Astrocyte (in vitro differentiated cells and primary cell): Measurements from ENCODE around the gene RXFP1.

ENCODE experiments used
- EZH2 ChIP-seq: IDR thresholded peaks from 2 replicates; pipeline ENCODE4 v1.6.1; 2012; ENCODE audit warnings: mild to moderate bottlenecking, low read length, inconsistent platforms; ENCODE audit not compliant: insufficient read depth
- TF ChIP-seq, protein P1 (sequence below): IDR thresholded peaks from 2 replicates; pipeline ENCODE4 v1.5.1; 2011; ENCODE audit warnings: low read depth, mild to moderate bottlenecking, inconsistent platforms, low read length, moderate library complexity; ENCODE audit not compliant: insufficient read depth

GRCh38 chr4:158534727-158535126 is 13.0 kb downstream of the RXFP1 start:
- TF ChIP-seq, protein P1, sequence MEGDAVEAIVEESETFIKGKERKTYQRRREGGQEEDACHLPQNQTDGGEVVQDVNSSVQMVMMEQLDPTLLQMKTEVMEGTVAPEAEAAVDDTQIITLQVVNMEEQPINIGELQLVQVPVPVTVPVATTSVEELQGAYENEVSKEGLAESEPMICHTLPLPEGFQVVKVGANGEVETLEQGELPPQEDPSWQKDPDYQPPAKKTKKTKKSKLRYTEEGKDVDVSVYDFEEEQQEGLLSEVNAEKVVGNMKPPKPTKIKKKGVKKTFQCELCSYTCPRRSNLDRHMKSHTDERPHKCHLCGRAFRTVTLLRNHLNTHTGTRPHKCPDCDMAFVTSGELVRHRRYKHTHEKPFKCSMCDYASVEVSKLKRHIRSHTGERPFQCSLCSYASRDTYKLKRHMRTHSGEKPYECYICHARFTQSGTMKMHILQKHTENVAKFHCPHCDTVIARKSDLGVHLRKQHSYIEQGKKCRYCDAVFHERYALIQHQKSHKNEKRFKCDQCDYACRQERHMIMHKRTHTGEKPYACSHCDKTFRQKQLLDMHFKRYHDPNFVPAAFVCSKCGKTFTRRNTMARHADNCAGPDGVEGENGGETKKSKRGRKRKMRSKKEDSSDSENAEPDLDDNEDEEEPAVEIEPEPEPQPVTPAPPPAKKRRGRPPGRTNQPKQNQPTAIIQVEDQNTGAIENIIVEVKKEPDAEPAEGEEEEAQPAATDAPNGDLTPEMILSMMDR: no peak
- no peak for TF ChIP-seq EZH2
